AG10803 (cell line): ENCODE measurements around the gene SMURF1.
"Not testable (repeated sequence)": the region's sequence is repeated elsewhere in the genome, so short reads cannot be mapped to it uniquely, and the experiment has no call there.

ENCODE experiments used
- DNase-seq: peaks from one replicate; pipeline ENCODE4 v3.0.0; 2010; ENCODE audit warnings: low read depth
- H3K4me3 ChIP-seq: 2 replicates; pipeline ENCODE4 v1.5.1; 2011; ENCODE audit warnings: mild to moderate bottlenecking, low read length, control low read depth
- TF ChIP-seq, protein P1 (sequence below): conservative IDR thresholded peaks from 2 replicates; pipeline ENCODE4 v1.5.1; 2011; ENCODE audit warnings: mild to moderate bottlenecking, low read length, control low read depth, inconsistent platforms

The SMURF1 gene

DNA sequence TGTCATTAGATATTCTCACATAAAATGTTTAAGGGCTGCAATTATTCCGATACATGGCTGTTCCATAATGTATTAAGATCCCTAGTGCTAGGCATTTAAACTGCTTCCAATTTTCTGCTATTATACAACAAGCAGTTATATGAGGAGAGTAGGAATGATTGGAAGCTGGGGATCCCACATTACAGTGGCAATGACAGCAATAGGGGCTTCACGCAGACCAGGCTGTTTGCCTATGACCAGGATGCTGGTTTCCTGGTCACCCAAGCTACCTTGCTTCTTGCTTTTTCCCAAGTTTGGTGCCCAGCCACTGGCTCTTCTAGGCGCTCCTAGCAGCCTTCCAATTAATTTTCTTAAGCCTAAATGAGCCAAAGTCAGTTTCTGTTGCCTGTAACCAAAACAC lies 39.3 kb downstream of the SMURF1 start:
- DNase-seq = no peak
- TF ChIP-seq, protein P1, sequence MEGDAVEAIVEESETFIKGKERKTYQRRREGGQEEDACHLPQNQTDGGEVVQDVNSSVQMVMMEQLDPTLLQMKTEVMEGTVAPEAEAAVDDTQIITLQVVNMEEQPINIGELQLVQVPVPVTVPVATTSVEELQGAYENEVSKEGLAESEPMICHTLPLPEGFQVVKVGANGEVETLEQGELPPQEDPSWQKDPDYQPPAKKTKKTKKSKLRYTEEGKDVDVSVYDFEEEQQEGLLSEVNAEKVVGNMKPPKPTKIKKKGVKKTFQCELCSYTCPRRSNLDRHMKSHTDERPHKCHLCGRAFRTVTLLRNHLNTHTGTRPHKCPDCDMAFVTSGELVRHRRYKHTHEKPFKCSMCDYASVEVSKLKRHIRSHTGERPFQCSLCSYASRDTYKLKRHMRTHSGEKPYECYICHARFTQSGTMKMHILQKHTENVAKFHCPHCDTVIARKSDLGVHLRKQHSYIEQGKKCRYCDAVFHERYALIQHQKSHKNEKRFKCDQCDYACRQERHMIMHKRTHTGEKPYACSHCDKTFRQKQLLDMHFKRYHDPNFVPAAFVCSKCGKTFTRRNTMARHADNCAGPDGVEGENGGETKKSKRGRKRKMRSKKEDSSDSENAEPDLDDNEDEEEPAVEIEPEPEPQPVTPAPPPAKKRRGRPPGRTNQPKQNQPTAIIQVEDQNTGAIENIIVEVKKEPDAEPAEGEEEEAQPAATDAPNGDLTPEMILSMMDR = no peak
- H3K4me3 ChIP-seq = no peak overlapping the region

DNA sequence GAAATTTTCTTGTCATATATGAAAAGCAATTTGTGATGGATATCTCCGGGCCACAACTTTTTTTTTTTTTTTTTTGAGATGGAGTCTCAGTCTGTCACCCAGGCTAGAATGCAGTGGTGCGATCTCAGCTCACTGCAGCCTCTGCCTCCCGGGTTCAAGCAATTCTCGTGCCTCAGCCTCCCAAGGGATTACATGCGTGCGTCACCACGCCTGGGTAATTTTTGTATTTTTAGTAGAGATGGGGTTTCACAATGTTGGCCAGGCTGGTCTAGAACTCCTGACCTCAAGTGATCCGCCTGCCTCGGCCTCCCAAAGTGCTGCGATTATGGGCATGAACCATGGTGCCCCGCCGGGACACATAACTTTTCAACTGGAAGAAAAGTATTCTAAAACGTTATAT lies 40.1 kb downstream of the SMURF1 start:
- not testable (repeated sequence) for DNase-seq, H3K4me3 ChIP-seq

- peak; percentile 65 for DNase-seq
- TF ChIP-seq, protein P1 = no peak
- no peak overlapping the region for H3K4me3 ChIP-seq
Observed at GRCh38 chr7:99102809-99103690, 40.9 kb downstream of the SMURF1 start.

DNA sequence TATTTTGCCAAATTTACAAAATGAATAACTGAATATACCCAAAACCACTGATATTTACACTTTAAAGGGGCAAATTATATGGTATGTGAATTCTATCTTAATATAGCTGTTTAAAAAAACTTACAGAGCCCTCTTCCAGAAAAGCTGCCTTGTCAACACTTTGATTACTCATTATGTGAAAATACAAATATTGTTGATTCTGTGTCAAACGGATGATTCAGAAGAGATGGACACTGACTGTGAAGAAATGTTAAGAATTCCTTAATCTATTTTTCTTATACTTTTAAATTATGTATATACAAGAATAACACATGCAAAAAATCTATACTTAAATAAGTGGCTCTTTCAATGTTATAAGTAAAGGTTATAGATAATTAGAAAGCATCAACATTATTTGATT lies 41.5 kb downstream of the SMURF1 start:
- DNase-seq = no peak
- TF ChIP-seq, protein P1 = no peak
- no peak overlapping the region for H3K4me3 ChIP-seq

GRCh38 chr7:99101516-99101915 lies 42.4 kb downstream of the SMURF1 start:
- H3K4me3 ChIP-seq, DNase-seq: not testable (repeated sequence)

GRCh38 chr7:99099499-99100077 lies 44.3 kb downstream of the SMURF1 start:
- no peak overlapping the region for H3K4me3 ChIP-seq
- TF ChIP-seq, protein P1 = no peak
- peak; percentile 44 for DNase-seq

GRCh38 chr7:99098824-99099498 lies 44.9 kb downstream of the SMURF1 start:
- TF ChIP-seq, protein P1 = no peak
- DNase-seq = peak; percentile 67
- no peak overlapping the region for H3K4me3 ChIP-seq

- H3K4me3 ChIP-seq = no peak overlapping the region
- TF ChIP-seq, protein P1 = no peak
- DNase-seq = no peak
Observed at GRCh38 chr7:99098286-99098823, 45.6 kb downstream of the SMURF1 start.
